RCC 7860 (cell line): ENCODE measurements around the gene PLEKHG4B.

Experiments
- DNase-seq: peaks from one replicate; pipeline ENCODE4 v3.0.0-alpha.2; 2015; ENCODE audit warnings: low spot score
- FAIRE-seq: peaks from 2 replicates; lab custom pipeline; 2012; peaks lifted over from hg19 to GRCh38; lab: Jason Lieb, UNC

The PLEKHG4B gene

DNA sequence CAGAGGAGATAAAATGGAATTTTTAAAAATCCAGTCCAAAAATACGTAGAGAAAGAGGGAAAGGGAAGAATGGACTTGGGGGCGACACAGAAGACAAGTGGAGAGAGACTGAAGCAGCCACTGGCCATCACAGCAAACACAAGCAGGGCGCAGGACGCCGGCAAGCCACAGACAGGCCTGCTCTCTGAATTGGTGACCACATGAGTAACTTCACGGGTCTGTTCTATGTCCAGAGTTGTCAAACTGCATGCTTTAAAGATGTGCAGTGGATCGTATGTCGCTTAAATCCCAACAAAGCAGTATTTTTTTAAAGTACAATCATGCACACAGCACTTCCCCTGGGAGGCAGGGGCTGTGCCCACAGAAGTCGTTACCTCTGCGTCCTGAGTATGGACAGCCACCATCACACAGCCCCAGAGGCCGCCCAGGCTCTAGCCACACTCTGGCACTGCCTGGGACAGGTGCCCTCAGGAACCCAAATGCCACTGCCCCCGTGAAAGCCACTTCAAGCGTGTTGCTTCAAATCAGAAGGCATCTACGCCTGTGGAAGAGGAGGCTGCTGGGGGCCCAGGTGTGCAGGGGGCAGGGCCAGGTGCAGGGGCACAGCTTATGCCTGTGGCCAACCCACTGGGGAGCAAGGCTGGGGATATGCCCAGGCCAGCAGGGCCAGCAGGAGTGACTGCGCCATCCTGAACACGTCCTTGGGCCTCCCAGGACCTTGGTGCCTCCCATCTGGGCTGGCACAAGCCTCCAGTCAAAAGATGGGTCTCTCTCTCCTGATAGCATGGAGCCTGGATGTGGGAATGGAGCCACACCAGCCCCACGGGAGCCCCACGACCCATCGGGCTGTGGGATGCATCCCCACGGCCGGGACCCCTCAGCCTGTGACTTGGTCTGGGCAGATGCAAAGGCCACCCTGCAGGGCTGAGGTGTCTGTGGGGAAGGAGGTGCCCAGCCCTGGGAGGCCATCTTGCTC is 93.4 kb downstream of the PLEKHG4B start:
- FAIRE-seq: no peak
- DNase-seq: no peak

DNA sequence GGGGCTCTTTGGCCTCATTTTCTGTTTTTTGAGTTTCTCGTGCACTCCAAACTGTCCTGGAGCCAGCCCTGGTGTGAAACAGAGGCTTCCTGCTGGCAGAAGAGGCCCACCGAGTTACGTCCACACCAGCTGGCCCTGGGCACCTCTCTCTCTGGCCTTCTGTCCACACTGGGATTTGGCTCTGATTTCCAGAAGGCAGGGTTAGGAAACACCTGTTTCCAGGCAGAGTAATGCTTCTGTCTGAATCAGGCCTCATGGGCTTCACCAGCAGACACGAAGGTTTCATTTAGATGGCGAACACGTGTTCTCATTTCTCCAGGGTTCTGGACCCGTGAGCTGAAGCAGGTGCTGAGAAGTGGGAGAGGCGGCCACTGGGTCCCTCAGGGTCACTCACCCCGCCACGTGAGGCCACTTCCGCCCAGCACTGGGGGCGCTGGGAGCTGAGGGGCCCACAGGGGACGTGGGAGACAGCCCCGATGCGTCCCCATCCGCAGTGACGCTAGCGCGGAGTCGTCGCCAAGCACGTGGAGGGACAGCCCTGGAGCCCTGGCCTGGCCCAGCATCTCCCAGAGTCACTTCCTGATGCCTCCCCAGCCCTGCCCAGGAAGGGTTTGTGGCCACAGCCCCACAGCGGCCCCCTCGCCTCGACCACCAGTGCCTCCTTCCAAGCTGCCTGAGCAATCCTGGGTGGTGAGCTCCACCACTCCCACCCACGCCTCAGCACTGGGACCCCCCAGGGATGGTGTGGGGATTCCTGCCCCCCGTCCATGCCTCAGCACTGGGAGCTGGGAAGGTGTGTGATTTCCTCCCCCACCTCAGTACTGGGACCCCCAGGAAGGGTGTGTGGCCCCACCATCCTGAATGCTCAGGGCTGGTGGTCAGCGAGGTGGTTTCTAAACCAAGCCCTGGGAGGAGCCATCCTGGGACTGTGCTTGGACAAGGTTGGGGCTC is 94.4 kb downstream of the PLEKHG4B start:
- no peak for DNase-seq
- FAIRE-seq: no peak

DNA sequence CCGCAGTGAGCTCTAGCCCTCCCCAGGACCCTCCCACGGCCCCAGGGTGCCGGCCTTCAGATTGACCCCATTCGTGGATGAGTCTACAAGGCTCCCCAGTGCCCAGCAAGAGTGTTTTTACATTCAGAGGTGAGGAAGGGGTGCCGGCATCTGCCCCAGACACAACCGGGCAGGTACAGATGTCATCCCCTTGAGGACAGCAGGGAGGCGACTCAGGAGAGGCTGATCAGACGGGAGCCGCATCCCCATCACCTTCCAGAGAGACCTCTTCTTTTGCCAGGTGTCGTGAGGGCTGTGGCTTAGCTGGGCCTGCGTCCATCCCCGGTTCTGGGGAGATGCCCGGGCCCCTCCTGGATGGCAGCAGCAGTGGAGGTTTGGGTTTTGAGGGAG is 95.1 kb downstream of the PLEKHG4B start:
- no peak for DNase-seq
- no peak for FAIRE-seq

DNA sequence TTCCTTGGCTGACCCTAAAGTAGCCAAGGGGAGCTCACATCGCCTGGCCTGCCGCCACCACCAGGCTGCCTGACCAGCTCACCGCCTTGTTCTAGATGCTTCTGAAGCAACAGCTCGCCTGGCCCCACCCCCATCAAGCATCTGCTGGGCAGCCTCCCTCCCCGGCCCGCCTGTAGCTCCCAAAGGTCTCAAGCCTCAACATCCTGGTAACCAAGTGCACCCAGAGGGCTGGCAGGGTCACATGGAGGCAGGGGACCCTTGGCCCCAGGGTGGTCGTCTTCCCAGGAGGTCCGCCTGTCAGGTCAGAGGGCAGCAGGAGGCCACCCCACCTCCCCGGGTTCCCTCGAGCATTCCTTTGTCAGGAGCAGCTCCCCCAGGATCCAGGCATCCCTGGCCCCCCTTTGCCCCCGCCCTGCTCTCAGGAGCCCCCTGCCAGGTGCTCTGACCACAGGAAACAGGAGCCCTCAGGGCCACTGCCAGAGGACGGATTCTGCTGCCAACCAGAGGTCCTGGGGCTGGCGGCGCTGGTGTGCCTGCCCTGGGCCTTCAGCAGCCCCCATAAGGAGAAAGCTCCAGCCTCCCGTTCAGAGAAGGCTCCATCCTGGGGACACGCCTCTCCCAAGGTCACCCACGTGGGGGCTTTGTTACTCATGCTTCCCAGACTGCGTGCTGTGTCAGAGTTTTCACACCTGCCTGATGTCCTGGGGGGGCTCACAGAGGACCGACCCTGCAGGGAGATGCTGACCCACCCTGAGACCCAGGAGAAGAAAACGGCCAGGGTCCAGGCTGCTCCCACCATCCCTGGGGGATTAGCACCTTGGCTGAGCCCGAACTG is 95.9 kb downstream of the PLEKHG4B start:
- FAIRE-seq (no peak), DNase-seq (no peak)

DNA sequence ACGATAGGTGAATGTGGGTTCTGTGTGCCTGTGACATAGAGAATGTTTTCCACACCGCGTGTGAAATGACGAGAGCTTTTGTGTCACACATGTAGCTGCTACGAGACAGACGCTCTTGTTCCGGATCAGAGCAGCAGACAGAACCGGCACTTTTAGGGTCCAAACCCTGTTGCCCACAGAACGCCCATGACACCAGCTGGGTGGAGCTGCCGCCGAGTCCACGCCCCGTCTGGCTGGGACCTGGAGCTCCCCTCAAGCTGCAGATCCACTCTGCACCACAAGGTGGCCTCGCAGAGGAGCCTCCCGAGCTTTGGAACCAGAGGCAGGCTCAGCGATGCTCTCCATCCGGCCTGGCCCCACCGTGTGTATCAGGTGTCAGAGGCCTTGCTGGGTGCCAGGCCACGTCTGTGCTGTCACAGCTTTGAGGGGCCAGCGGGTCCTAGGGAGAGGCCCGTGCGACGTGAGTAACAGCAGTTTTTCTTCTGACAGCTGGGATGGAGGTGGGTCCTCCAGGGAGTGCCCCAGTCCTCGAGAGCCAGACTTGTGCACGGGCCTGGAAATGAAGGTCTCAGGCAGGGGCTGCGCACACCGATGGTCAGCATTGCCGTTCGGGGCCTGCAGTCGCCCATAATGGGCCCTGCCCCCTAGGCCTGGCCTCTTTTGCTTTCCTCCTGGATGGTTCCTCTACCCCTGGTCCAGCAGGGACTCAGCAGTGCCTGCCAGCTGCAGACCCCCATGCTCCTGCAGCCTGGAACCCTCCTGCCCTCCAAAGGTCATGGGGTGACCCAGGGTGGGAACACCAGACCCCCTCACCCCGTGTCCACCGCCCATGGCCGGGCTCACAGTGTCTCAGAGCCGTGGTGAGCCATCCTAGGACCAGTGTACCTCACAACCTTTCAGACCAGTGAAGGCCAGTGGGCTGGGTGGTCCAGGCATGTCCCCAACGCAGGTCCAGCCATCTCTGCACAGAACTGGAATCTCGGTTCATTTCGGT is 96.8 kb downstream of the PLEKHG4B start:
- peak; percentile 76 for DNase-seq

DNA sequence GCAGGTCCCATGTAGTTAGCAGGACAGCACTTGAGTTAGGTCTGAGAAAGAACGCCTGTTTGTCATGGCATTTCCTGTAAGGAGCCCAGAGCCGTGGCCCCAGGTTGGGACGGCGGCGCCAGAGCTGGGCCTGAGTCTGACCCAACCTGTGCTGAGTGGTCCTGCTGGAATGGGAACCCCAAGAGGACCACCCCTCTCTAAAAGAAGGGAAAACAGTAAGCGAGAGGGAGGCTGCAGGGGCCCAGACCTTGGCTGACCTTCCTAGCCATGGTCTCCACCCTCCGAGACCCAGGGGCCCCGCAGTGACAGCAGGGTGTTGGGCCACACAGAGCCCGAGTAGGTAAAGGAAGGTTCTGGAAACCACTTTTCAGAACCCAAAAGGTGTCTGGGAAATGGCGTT is 97.5 kb downstream of the PLEKHG4B start:
- FAIRE-seq (no peak), DNase-seq (no peak)

More for the DNA sequence above, 96.8 kb downstream of the PLEKHG4B start:
- peak; percentile 63 for FAIRE-seq

DNA sequence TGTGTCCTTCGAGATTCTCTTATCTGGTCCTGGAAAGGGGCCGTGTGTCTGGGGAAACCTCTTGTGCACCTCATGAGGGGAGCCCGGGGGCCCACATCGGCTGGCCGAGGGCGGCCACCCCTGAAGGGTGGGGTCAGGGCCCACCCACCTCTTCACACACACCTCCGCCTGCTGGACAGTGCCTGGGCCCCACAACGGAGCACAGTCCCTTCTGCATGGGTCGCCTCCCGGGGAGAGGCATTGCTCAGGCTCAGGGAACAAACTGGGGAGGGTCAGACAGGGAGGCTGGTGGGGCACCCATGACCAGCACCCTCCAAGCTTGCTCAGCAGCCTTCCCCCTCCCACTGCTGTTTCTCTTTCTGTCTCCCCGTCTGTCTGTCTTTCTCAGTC is 98.0 kb downstream of the PLEKHG4B start:
- FAIRE-seq (no peak), DNase-seq (no peak)

DNA sequence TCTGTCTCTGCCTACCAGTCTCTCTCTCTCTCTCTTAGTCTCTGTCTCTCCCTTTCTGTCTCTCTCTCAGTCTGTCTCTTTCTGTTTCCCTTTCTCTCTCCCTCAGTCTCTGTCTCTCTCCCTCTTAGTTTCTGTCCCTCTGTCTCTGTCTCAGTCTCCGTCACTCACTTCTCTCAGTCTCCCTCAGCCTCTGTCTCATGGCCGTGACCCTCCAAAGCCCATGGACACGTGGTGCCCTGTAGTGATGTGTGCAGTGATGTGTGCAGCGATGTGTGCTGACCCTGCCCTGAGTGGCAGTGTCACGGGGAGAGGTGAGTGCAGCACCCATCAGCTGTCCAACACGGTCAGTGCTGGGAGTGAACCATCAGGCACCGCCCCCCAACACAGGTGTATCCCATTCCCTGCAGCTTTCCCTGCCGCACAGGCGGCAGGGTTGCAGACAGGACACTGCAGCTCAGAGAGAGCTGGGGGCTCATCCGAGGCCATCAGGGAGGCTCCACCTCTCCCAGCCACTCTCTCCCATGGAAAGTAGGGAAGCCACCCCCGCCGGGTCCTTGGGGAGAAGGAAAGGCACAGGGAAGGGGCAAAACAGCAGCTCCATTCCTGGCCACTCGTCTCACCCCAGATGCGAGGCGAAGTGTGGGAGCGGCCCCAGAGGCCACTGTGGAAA is 98.5 kb downstream of the PLEKHG4B start:
- FAIRE-seq: no peak
- DNase-seq: no peak

DNA sequence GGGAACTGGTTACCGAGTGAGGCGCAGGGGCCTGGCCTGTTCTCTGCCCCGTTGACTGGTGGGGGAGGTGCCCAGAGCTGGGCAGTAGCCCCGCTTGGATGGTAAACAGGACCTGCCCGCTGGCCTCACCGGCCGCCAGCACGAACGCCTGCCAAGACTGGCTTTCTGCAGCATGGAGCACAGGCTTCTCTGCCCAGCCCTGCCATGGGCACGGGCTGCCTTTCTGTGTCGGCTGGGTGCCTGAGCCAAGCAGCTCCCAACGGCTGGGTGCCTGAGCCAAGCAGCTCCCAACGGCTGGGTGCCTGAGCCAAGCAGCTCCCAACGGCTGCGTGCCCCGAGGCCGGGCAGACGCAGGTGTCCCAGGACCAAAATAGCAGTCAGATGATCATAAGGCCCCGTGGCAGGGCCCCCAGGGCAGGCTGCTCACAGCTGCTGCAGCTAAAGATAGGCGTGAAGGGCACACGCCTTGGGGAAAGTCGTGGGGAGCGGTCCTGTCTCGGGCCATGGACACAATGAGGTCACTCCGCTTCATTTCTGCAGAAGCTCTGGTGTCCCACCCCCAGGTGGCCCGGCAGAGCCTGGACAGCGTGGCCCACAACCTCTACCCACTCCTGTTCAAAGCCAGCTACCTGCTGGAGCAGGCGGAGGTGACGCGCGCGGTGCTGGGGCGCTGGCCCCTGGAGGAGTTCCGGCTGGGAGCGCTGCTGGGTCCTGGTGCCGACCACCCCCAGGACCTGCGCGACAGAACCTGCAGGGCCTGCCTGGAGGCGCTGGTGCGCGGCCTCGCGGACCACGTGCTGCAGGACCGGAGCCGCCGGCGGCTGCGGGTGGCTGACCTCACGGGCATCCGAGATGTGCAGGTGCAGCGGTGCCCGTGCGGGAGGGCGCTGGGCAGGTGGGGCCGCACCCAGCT is 99.3 kb downstream of the PLEKHG4B start, which contains the start of gene LRRC14B:
Gene LRRC14B (plus strand): TSS at position 460 of the 913 bp plus-strand sequence. CDS start 44 bp downstream, at position 504.
- DNase-seq (no peak), FAIRE-seq (no peak)

DNA sequence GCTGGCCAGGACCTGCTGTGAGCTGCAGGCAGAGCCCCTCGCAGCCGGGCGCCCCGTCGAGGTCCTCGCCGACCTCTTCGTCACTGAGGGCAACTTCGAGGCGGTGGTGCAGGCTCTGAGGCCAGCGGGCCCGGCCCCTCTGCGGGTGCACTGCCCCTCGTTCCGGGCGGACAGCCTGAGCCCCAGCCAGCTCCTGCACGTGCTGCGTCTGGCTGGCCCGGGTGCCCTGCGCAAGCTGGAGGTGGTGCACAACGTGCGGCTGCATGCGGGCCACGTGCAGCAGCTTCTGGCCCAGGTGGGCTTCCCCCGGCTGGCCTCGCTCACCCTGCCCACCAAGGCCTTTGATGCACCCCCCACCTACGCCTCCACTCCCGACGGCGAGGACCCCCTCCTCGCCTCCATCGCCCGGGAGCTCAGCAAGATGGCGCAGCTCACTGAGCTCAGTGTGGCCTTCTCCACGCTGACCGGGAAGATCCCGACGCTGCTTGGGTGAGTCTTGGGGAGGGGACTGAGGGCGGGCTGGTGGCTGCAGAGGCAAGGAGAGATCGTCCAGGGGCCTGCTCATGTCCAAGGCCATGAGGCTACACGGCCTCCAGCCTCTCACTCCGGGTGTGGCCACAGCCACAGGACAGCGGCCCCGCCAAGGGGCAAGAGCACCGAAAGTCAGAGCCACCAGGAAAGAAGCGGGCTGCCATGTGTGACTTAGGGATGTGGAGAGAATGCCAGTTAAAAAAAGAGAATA is 100.2 kb downstream of the PLEKHG4B start:
- DNase-seq: no peak
- no peak for FAIRE-seq

DNA sequence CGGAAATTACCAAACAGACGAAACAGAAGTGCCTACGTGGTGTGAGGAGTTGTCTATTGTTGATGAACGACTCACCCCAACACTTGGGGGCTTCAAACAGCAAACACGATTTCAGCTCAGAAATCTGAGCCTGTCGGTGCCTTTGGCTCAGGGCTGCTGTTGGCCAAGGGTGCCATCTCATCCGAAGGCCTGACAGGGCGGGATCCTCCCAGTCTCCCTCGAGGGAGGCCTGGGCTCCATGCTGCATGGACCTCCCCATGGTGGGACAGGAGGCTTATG is 100.7 kb downstream of the PLEKHG4B start:
- FAIRE-seq: no peak
- no peak for DNase-seq

DNA sequence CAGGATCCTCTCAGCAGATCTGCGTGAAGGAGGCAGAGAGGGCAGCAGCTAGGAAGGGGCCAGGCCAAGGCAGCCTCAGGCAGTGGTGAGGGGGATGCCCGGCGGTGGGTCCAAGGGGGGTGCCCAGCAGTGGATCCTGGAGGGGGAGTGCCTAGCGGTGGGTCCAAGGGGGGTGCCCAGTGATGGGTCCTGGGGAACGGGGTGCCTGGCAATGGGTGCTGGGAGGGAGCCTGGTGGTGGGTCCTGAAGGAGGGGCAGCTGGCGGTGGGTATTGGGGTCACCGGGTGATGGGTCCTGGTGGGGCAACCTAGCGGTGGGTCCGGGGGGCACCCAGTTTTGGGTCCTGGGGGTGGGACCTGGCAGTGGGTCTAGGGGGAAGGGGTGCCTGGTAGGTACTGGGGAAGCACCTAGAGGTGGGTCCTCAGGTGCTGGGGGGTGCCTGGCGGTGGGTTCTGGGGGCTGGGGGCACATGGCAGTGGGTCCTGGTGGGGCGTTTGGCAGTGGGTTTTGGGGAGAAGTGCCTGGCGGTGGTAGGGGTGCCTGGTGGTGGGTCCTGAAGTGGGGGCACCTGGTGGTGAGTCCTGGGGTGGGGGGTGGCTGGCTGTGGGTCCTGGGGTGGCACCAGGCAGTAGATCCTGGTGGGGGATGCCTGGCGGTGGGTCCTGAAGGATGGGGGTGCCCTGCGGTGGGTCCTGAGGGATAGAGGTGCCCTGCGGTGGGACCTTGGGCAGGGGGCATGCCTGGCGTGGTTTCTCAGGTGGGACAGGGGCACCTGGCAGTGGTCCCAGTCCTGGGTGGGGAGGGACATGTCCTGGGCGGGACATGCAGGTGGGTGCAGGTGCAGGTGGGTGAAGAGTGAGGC is 101.2 kb downstream of the PLEKHG4B start:
- DNase-seq: no peak
- no peak for FAIRE-seq

DNA sequence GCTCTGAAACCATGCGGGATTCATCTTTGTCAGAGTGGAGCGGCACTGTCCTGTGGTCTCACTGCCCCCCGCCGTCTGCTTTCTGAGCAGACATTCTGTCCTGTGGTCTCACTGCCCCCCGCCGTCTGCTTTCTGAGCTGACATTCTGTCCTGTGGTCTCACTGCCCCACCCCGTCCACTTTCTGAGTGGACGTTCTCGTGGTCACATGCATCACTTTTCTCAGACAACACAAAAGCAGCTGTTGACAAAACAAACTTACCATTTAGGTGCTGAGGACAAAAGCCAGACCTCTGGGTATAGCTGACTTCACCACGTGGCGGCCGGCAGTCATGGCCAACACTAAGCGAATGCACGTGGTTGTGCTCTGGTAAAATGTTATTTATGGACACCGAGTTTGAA is 102.1 kb downstream of the PLEKHG4B start:
- FAIRE-seq (no peak), DNase-seq (no peak)

DNA sequence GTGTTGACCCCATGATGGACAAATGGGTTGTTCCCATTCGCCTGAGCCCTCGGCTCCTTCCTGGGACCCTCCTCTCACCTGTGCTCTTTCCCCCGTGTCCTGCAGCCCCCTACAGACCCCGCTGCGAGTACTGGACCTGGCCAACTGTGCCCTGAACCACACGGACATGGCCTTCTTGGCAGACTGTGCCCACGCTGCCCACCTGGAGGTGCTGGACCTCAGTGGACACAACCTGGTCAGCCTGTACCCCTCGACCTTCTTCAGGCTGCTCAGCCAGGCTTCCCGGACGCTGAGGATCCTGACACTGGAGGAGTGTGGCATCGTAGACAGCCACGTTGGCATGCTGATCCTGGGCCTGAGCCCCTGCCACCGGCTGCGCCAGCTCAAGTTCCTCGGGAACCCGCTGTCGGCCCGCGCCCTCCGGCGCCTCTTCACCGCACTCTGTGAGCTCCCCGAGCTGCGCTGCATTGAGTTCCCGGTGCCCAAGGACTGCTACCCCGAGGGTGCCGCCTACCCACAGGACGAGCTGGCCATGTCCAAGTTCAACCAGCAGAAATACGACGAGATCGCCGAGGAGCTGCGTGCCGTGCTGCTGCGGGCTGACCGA is 102.7 kb downstream of the PLEKHG4B start:
- DNase-seq (no peak), FAIRE-seq (no peak)

DNA sequence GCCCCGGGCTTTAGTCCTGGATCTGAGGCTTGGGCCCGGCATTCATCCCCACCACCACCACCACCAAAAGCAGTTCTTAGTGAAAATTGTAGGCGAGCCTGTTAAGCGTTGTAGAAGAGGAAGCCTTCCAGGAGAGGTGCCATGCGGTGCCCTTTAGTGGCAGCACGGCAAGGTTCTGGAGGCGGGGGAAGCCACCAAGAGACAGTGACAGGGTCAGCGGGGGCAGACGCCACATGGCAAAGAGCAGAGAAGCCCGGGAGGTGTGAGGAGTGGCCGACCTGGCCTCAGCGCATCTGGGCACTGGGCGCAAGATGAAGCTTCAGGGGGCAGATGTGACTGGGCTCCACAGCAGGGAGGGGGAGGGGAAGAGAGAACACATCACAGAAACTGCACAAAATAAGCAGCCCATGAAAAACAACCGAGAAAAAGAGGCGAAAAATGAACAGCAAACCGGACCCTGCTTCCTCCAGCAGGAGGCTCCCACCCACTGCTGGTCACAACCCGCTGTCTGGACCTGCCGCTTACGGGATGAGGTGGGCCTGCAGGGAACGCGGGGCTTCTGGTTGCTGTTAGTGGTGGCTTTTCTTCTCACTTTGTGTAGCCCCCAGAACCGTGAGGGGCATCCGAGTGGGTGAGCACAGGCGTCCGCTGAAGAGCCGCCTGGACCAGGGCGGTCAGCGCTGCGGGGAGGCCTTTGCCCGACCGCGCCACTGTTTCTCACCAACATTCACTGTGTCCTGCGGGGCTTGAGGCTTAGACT is 103.6 kb downstream of the PLEKHG4B start:
- no peak for DNase-seq
- FAIRE-seq: no peak
